ENCODE measurements around the gene PDK3.

GRCh38 chrX:24424948-24425347 lies 40.1 kb upstream of the PDK3 start:
- no peak for TF ChIP-seq CTCF (IDR thresholded peaks at IDR 0.05)
- no peak for TF ChIP-seq TEAD4 (IDR thresholded peaks at IDR 0.05; ENCODE audit: borderline replicate concordance, insufficient read depth)
- no peak for TF ChIP-seq RAD21 (IDR thresholded peaks at IDR 0.05; ENCODE audit: low read length)
- no peak for TF ChIP-seq JUND (IDR thresholded peaks at IDR 0.05)
- TF ChIP-seq, protein P1, sequence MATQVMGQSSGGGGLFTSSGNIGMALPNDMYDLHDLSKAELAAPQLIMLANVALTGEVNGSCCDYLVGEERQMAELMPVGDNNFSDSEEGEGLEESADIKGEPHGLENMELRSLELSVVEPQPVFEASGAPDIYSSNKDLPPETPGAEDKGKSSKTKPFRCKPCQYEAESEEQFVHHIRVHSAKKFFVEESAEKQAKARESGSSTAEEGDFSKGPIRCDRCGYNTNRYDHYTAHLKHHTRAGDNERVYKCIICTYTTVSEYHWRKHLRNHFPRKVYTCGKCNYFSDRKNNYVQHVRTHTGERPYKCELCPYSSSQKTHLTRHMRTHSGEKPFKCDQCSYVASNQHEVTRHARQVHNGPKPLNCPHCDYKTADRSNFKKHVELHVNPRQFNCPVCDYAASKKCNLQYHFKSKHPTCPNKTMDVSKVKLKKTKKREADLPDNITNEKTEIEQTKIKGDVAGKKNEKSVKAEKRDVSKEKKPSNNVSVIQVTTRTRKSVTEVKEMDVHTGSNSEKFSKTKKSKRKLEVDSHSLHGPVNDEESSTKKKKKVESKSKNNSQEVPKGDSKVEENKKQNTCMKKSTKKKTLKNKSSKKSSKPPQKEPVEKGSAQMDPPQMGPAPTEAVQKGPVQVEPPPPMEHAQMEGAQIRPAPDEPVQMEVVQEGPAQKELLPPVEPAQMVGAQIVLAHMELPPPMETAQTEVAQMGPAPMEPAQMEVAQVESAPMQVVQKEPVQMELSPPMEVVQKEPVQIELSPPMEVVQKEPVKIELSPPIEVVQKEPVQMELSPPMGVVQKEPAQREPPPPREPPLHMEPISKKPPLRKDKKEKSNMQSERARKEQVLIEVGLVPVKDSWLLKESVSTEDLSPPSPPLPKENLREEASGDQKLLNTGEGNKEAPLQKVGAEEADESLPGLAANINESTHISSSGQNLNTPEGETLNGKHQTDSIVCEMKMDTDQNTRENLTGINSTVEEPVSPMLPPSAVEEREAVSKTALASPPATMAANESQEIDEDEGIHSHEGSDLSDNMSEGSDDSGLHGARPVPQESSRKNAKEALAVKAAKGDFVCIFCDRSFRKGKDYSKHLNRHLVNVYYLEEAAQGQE (IDR thresholded peaks at IDR 0.05; ENCODE audit: low read depth, low read length) = no peak
- TF ChIP-seq TAF1 (IDR thresholded peaks at IDR 0.05; ENCODE audit: borderline replicate concordance, low read depth, low read length) = no peak
- TF ChIP-seq, protein P2, sequence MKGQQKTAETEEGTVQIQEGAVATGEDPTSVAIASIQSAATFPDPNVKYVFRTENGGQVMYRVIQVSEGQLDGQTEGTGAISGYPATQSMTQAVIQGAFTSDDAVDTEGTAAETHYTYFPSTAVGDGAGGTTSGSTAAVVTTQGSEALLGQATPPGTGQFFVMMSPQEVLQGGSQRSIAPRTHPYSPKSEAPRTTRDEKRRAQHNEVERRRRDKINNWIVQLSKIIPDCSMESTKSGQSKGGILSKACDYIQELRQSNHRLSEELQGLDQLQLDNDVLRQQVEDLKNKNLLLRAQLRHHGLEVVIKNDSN (IDR thresholded peaks at IDR 0.05; ENCODE audit: borderline replicate concordance, low read depth) = no peak
- TF ChIP-seq, protein P3, sequence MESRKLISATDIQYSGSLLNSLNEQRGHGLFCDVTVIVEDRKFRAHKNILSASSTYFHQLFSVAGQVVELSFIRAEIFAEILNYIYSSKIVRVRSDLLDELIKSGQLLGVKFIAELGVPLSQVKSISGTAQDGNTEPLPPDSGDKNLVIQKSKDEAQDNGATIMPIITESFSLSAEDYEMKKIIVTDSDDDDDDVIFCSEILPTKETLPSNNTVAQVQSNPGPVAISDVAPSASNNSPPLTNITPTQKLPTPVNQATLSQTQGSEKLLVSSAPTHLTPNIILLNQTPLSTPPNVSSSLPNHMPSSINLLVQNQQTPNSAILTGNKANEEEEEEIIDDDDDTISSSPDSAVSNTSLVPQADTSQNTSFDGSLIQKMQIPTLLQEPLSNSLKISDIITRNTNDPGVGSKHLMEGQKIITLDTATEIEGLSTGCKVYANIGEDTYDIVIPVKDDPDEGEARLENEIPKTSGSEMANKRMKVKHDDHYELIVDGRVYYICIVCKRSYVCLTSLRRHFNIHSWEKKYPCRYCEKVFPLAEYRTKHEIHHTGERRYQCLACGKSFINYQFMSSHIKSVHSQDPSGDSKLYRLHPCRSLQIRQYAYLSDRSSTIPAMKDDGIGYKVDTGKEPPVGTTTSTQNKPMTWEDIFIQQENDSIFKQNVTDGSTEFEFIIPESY (IDR thresholded peaks at IDR 0.05; ENCODE audit: borderline replicate concordance, low read depth) = no peak
- no peak for TF ChIP-seq IRF3 (IDR thresholded peaks at IDR 0.05; ENCODE audit: low read depth, low read length)
- no peak for TF ChIP-seq MXI1 (IDR thresholded peaks at IDR 0.05; ENCODE audit: low read depth, low read length)
- TF ChIP-seq MAX (IDR thresholded peaks at IDR 0.05; ENCODE audit: low read depth) = no peak
- no peak for TF ChIP-seq EZH2phosphoT487 (IDR thresholded peaks at IDR 0.05; ENCODE audit: borderline replicate concordance, low read depth)
- TF ChIP-seq CHD2 (IDR thresholded peaks at IDR 0.05; ENCODE audit: low read length, partially characterized antibody) = no peak

All from SK-N-SH (cell line).